ENCODE measurements around the gene NAB1.
"Not testable (repeated sequence)": the region's sequence is repeated elsewhere in the genome, so short reads cannot be mapped to it uniquely, and the experiment has no call there.

NAB1 gene

DNA sequence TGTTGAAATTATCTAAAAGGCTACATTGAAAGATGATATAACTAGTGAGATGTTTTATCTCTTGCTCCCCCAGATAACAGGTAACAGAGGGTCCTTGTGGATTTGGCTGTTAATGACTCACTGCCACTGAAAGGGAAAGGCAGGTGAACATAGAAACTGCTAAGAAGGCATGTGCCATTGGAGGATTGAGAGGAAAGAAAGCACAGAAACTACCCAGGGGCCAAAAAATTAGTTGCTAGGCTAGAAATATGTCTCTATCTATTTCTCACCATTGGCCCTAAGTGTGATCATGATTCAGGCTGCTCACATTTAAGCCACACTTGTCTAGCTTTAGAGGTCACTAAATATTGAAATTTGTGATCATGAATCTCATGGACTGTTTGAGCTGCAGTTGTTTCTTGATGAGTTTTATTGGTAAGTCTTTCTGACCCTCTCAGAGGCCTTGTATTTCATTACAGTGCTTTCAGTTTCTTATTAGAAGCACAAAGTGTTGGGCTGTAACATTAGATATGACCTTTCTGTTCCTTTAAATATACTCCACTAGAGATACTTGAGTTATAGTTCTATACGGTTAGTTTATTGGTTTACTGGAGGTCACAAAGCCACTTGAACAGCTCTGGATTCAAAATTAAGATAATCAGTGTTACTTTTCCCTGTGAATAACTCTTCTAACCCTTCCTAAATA lies 26.2 kb downstream of the NAB1 start:
- DNase-seq = no peak

DNA sequence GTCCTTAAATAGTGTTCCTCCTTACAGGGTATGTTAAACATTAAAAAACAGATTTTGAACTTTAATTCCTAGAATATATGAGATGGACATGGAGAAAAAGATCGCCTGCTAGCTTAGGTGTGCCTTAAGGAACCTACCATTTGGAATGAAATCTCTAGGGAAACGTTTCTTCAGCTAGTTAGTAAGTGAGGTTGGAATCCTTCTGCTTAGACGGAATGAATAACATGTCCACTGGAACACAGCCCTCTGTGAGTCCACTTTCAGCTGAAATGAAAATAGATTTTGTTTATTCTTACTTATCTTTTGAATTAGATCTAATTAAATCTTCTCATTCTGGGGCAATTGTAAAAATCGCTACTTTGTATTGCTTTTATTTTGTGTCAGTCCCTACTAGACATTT lies 28.4 kb downstream of the NAB1 start:
- no peak for DNase-seq

DNA sequence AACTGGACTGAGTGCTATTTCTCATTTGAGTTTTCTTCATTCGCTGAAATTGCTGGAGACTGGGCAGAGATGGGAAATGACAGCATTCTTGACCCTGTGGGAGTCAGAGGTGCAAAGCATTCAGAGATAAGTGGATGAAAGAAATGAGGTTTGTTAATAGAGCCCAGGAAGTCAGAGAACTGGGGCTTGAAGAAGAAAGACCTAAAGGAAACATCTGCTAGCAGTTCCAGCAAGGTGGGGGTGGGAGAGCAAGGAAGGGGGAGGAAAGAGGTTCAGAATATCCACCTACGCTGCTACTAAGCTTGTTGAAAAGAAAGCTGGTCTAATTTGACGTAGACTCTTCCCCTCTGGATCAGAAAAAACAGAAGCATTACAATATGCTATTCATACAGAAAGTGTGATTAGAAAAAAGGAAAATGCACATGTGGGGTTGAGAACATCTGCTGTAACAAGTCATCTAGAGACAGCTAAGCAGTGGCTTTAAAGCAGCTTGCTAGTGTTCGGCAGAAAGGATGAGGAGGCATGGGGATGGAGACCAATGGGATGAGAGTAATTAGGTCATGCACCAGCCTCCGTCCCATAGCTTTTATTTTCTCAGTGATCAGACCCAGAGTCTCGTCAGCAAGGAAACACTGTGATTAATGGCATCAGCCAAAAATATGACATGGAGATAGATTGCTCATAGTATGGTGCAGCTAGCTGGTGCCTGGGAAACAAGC lies 29.7 kb downstream of the NAB1 start:
- no peak for DNase-seq

DNA sequence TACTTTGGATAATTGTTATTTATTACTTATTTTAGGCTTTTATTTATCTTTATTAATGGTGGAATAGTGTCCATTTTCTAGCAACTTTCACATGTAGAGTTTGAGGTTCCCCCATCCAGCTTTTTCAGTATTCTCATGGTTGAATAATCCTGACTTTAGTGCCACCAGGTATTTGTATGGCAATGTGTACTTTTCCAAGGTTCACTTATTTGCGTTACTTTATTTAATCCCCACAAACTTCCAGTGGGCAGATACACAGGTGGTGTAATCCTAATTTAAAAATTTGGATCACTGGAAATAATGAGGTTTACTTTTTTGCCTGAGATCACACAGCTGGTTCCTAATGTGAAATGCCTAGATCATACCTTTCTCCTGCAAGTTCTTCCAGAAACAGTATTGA lies 30.5 kb downstream of the NAB1 start:
- DNase-seq = no peak

DNA sequence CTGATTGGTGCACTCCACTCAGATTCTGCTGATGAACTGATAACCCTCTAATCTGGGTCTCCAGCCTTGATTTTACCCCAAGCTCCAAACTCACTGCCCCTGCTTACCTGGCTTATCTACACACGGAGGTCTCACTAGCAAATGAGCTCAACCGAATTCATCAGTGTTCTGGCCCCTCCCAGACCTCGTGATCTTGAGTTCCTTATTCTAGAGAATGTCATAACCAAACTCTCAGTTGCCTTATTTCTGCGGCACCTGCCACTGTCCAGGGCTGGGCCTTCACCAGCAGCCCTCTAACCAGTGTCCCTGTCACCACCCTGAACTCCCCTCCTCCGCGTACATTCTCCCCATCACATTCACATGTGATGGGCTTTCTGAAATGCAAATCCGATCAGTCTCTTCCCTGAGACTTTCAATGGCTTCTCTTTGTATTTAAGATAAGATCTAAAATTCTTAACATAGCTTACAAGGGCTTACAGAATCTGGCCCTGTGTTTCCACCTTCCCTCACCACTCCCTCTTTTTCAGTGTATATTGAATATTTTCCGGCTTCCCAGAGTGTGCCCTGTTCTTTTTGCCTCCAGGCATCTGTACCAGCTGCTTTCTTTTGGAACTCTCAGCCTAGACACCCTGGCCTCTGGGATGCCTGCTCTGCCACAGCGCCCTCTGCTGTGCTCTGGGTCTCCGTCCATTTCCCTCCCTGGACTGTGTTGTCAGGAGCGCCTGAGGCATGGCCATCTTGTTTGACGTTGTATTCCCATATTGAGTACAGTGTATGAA lies 31.1 kb downstream of the NAB1 start:
- DNase-seq = peak; percentile 49

DNA sequence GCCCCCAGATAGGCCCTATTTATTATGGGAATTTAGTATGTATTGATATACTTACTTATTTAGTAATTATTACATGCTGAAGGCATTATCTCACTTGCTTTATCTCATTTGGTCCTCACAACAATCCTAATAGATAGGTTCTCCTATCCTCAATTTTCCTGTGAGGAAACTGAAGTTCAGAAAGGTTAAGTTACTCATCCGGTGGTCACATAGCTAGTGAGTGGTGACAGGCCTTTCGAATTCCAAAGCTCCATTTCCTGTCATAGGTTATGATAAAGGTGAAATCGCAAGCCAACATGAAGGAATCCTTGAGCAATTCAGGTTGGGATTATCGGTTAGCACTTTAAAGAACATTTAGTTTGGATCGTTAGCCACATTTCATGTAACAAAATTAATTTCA lies 33.3 kb downstream of the NAB1 start:
- no peak for DNase-seq

DNA sequence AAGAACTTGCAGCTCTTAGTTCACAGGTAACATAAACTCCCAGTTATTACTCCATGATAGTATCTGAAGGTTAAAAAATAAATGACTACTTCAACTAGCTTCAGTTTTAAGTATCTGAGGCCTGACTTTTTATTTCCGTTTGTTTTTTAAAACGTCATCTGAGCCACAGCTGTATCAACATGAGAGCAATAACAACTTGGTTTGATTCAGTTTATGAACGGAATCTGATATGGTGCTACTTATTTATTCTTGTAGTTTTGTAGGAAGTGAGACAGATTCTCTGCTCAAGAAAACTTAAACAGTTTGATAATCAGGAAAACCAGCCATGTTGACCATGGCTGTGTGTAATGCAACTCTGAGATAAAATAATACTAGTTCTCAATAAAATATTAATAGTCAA lies 34.9 kb downstream of the NAB1 start:
- no peak for DNase-seq

DNA sequence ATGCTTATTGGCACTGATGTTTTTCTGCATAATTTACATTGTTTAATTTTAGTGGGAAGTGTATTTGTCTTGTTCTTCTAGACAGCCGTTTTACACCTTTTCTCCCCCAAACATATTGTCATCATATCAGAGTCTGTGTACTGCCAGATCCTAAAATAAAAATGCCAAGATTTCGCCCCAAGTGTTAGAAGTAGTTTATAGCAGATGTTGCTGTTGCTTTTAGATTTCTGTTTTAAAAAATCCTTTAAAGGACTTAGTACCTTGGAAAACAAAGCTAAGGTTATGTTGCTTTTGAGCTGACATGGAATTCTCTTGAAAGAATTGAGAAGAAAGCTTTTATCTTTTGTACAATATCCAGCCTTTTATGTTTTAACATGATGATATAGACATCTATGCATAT lies 36.0 kb downstream of the NAB1 start:
- no peak for DNase-seq

DNA sequence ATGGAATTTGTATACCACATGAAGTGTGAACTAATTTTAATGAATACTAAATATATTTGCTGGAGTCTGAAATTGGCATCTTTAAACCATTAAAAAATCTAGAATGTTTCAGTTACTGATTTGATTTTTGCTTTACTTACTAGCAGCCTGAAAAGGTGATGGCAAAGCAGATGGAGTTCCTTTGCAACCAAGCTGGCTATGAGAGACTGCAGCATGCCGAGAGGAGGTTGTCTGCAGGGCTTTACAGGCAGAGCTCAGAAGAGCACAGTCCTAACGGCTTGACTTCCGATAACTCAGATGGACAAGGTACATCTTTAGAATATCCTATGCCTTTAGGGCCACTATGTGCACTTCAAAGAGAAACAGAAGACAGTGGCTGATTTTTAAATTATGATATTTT lies 36.5 kb downstream of the NAB1 start:
- DNase-seq = no peak

DNA sequence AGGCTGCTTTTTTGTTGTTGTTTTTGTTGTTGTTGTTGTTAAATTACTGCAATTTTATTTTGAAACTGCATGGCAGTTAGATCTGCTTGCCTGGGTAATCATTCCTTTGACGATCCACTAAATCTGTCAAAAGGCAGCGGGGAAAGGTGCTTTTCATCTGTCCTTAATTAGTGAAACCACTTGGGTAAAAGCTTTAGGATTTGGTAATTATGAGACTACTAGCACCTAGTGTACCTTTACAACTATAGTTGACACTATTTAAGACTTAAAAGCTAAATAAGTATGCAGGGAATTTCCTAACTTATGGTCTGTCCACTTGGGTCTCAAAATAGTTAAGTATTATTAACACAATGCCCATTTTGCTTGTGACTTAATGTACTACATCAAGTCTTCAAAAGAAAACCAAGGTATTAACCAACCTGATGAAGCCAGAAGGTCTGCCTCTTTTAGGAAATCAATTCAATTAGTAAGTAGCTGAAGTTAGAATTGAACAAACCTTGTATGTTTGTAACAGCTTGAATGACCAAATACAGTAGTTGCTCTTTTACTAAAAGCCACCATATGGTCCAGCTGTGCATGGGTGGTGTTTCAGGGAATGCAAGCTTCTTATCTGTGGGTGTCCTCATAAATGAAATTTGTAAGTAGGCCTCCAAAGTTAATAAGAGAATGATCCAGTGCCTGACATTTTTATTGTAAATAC lies 44.8 kb downstream of the NAB1 start:
- DNase-seq = no peak

DNA sequence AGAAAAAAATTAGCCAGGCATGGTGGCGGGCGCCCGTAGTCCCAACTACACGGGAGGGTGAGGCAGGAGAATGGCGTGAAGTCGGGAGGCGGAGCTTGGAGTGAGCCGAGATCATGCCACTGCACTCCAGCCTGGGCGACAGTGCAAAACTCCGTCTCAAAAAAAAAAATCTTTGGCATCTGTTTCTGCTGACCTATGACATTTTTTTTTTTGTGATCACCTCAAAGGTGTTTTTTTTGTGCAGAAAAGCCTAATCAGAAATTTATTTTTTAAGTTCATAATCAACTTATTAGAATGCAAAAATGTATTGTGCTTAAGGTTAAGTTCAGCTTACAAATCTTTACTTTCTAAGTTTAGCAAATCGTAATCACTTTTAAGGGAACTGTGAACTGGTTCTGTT lies 45.6 kb downstream of the NAB1 start:
- DNase-seq = no peak

DNA sequence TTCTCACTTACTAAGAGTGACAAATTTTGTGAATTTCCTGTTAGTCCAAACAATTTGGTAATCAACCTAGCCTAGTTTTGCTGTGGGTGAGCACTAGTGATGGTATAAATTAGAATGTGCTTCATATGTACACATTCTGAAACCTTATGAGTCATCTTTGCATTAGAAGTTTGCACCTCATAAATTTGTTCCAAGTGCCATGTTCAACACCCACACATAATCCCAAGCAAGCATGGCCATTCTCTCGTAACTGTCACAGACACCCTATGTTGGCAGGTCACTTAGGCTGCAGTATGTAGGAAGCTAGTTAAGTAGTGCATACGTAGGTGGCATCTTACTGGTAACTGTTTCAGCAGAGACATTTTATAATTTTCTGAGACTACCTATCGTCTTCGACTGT lies 46.9 kb downstream of the NAB1 start:
- DNase-seq = no peak

DNA sequence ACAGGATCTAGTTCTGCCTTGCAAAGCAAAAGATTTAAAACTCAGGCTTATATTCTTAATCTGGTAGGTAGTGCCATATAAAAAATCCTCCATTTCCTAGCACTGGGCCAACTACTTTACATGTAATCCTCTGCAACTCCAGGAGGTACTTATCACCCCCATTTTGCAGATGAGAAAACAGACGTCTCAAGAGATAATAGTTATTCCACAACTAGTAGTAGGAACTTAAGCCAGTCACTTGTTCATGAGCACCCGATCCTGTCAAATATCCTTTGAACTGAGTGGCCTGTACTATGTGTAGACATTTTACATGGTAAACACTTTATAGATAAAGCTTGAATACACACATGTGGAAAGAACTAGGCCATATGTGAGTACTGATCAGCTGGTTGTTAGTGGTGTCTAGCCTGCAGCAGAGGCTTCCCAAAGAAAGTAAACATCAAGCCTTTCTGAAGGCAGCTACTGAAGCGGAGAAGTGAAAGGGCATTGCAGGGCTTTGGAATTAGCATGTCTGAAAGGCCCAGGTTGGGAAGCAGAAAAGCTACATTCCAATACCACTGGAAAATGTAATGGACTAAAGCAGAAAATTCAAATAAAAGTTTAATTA lies 48.0 kb downstream of the NAB1 start:
- DNase-seq = no peak

DNA sequence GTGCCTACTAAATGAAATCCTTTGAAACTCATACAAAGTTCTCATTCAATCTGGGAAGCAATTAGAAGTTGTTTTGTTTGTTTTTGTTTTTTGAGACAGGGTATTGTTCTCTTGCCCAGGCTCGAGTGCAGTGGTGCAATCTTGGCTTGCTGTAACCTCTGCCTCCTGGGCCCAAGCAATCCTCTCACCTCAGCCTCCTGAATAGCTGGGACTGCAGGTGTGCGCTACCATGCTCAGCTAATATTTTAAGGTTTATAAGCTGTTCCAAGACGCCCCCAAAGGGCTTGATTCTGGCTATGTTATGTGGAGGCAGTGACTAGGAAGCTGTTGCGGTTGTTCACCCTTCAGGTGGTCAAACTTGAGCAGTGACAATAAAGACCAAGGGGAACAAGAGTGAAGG lies 48.5 kb downstream of the NAB1 start:
- no peak for DNase-seq

DNA sequence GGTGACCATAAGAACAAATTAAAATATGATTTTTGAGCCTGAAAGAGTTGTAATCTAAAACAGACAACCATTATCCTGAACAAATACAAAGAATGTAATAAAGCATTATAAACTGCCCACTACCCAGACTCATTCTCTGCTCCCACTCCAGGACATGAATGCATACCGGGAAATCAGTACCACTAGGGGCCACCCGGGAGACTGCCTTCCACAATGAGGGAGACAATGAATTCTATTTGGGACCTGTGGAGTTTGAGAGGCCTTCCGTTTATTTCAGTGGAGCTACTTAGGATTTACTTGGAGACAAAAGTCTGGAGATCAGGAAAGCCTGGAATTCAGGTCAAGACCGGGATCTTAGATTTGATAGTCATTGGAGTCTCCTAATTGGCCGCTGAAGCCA lies 50.0 kb downstream of the NAB1 start:
- no peak for DNase-seq

DNA sequence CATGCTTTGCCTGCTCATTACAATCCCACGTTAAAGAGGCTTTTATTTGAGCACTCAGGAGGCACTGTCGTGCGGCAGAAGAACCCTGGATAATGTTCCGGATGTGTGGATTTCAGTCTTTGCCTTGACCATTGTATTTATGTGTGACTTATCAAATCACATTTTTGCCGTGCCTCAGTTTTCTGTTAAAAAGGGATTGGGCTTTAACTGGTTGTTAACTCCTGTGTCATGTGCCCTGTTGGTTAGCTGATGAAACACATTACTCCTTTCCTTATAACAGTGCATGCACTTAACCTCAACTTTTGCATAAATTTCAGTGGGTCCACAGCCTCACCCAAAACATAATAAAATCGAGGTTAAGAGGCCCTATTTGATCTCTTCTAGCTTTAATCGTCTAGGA lies 52.7 kb downstream of the NAB1 start:
- no peak for DNase-seq

DNA sequence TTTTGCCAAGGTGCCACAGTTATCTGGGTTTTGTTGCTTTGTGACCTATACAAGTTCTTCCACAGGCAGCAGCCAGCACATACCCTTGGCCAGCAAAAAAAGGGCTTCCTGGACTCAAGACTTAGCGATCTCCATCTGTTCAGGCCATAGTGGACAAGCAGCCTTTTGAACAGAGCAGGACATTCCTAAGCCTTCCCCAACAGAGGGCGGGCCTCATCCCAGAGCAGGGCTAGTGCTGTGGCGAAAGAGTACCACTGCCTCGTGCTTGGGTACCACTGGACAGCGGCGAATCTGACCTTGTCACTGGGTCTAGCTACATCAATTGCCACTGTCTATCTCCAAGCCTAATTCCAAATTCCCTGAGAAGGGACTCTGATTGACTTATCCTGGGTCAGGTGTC lies 56.4 kb downstream of the NAB1 start:
- no peak for DNase-seq

DNA sequence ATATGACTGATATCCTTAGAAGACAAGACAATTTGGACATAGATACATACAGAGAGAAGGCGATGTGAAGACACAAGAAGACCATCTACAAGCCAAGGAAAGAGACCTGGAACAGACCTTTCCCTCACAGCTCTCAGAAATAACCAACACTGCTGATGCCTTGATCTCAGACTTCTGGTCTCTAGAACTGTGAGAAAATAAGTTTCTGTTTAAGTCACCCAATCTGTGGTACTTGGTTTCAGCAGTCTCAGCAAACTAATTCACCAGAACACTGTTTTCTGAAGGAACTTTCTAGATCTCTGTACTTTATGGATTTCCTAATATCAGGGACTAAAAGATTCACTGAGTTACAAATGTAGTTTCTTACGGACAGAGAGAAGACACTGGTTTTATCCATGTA lies 58.8 kb downstream of the NAB1 start:
- DNase-seq = no peak

DNA sequence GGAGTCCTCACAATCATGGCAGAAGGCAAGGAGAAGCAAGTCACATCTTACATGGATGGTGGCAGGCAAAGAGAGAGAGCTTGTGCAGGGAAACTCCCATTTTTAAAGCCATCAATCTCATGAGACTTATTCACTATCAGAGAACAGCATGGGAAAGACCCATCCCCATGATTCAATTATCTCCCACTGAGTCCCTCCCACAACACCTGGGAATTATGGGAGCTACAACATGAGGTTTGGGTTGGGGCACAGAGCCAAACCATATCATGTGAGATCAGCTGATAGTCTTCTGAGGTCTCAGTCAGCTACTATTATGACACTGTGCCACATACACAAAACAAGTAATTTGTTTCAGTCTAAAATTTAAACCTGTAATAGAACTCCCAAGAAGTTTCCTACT lies 59.8 kb downstream of the NAB1 start:
- DNase-seq = not testable (repeated sequence)

DNA sequence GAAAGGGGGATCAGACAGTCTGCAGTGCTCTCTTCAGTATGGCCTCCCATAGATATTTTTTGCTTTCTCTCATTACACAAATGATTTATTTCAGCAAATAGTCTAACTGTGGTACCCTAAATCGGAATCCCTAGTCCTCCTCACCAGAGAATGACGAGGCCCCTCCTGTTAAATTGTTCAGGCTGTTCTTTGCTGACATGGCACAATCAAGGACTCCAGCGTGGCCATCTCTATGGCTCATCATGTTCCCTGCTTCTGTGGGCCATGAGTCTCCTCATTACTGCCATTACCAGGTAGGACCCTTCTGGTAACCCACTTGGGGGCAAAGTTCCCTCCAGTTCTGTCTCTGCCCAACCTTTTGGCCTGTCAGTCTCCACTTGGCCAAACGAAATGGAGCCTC lies 62.2 kb downstream of the NAB1 start:
- no peak for DNase-seq

DNA sequence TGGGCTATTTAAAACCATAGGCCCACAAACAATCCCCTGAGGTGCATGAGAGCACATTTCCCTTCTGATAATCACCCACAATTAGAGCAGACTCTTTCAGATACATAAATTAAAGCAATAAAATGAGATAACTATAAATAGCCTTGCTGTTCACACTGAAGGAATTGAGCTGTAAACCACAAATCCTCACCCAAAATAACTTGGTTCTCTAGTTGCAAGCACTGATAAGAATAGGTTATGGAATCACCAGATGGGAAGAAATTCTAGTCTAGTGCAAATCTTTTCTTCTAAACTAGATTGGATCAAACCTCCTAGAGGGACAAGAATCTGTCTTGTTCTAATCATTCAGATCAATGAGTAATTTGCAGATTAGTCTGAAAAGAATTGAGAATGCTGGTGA lies 64.6 kb downstream of the NAB1 start:
- no peak for DNase-seq

DNA sequence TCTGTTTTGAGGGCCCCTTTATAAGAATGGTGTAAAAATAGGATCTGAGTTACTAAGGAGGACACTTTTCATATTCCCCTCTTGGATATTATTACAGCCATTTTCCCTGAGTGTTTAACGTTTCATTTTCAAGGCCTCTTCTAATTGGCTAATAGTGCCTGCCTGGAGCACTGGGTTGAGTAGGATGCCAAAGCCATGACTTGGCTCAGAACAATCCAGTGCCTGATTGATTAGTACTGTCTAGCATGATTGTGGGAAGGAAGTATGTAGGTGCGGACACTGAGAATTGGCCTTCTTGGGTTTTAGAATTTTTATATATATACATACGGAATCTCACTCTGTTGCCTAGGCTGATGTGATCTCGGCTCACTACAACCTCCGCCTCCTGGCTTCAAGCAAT lies 66.1 kb downstream of the NAB1 start:
- DNase-seq = no peak

DNA sequence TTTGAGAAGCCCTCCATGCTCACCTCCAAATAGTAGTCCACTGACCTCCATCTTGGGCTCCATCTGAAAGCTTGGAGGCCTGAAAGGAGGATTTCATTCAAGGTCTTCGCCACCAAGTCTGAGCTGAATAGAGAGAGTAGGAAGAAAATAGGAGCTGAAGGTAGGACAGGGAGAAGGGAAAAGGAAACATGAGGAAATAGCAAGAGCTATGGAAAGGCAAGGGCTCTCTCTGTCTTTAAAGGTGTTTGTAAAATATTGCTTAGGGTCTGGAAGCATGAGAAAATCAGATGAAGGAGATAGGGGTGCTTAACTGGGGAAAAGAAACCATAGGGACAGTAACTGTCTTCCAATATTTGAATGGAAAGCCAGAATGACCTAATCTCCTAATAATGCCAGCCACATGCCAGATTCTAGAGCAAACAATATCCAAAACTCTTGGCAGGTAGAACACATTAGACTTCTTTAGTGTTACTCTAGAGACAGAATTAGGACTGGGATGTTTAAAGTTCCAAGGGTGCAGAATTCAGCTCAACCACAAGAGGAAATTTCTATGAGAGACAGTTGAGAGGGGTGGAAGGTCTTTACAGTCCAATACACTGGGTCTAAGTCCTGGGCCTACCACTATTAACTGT lies 67.4 kb downstream of the NAB1 start:
- DNase-seq = no peak
